Trophoblast cell (in vitro differentiated cells and primary cell): ENCODE results near the gene ADD1.
"Not testable (repeated sequence)": the region's sequence is repeated elsewhere in the genome, so short reads cannot be mapped to it uniquely, and the experiment has no call there.

Experiments used
- DNase-seq, 2 donors: peaks; one replicate each; pipeline ENCODE4 v3.0.0-alpha.2; 2016
- H2AFZ ChIP-seq: 2 replicates; pipeline ENCODE4 v1.6.1; 2013; ENCODE audit warnings: low read length, moderate library complexity, mild to moderate bottlenecking; ENCODE audit not compliant: insufficient read depth, poor library complexity
- H2AK5ac ChIP-seq: 2 replicates; pipeline ENCODE4 v1.6.1; 2013; ENCODE audit warnings: mild to moderate bottlenecking, low read length
- H2BK120ac ChIP-seq: 2 replicates; pipeline ENCODE4 v1.6.1; 2013; ENCODE audit warnings: low read length, mild to moderate bottlenecking, moderate library complexity; ENCODE audit not compliant: insufficient read depth, poor library complexity
- H2BK12ac ChIP-seq: 2 replicates; pipeline ENCODE4 v1.6.1; 2013; ENCODE audit warnings: mild to moderate bottlenecking, low read length, moderate library complexity
- H2BK5ac ChIP-seq: 2 replicates; pipeline ENCODE4 v1.6.1; 2013; ENCODE audit warnings: low read length, low read depth, moderate library complexity, mild to moderate bottlenecking; ENCODE audit not compliant: poor library complexity
- H3K14ac ChIP-seq: 2 replicates; pipeline ENCODE4 v1.6.1; 2013; ENCODE audit warnings: mild to moderate bottlenecking, low read length
- H3K18ac ChIP-seq: 2 replicates; pipeline ENCODE4 v1.6.1; 2013; ENCODE audit warnings: mild to moderate bottlenecking, low read length
- H3K23ac ChIP-seq: 2 replicates; pipeline ENCODE4 v1.6.1; 2013; ENCODE audit warnings: low read length
- H3K27ac ChIP-seq: 2 replicates; pipeline ENCODE4 v1.5.1; 2013; ENCODE audit warnings: low read depth, mild to moderate bottlenecking, inconsistent platforms, low read length, moderate library complexity
- H3K27me3 ChIP-seq: 2 replicates; pipeline ENCODE4 v1.6.1; 2013; ENCODE audit warnings: inconsistent platforms, mild to moderate bottlenecking, low read length, moderate library complexity; ENCODE audit not compliant: insufficient read depth
- H3K36me3 ChIP-seq, 2 experiments: 1 replicate in 1 of 2; 2 replicates in 1 of 2; pipeline ENCODE4 v1.6.1; 2013; ENCODE audit warnings: low read length in 2 of 2, mild to moderate bottlenecking in 2 of 2, moderate library complexity in 1 of 2; ENCODE audit not compliant: insufficient read depth in 2 of 2, control insufficient read depth in 1 of 2
- H3K4ac ChIP-seq: 2 replicates; pipeline ENCODE4 v1.6.1; 2013; ENCODE audit warnings: low read depth, mild to moderate bottlenecking, low read length, moderate library complexity
- H3K4me1 ChIP-seq, 2 experiments: 1 replicate in 1 of 2; 2 replicates in 1 of 2; pipeline ENCODE4 v1.6.1; 2013; ENCODE audit warnings: low read length in 2 of 2, mild to moderate bottlenecking in 2 of 2, moderate library complexity in 1 of 2; ENCODE audit not compliant: insufficient read depth in 2 of 2, control insufficient read depth in 1 of 2
- H3K4me2 ChIP-seq: 2 replicates; pipeline ENCODE4 v1.6.1; 2013; ENCODE audit warnings: inconsistent platforms, mild to moderate bottlenecking, low read length, moderate library complexity
- H3K4me3 ChIP-seq: 2 replicates; pipeline ENCODE4 v1.5.1; 2013; ENCODE audit warnings: mild to moderate bottlenecking, low read depth, low read length, inconsistent platforms
- H3K79me1 ChIP-seq: one replicate; pipeline ENCODE4 v1.6.1; 2013; ENCODE audit warnings: low read length
- H3K79me2 ChIP-seq: 2 replicates; pipeline ENCODE4 v1.6.1; 2013; ENCODE audit warnings: low read length, mild to moderate bottlenecking; ENCODE audit not compliant: control insufficient read depth, insufficient read depth, poor library complexity
- H3K9ac ChIP-seq: 2 replicates; pipeline ENCODE4 v1.6.1; 2013; ENCODE audit warnings: mild to moderate bottlenecking, low read length
- H3K9me3 ChIP-seq: 2 replicates; pipeline ENCODE4 v1.6.1; 2013; ENCODE audit warnings: low read depth, mild to moderate bottlenecking, control low read depth, inconsistent platforms, low read length; ENCODE audit not compliant: insufficient read depth
- H4K12ac ChIP-seq: 2 replicates; pipeline ENCODE4 v1.6.1; 2013; ENCODE audit warnings: low read depth, mild to moderate bottlenecking, low read length, moderate library complexity
- H4K8ac ChIP-seq: 2 replicates; pipeline ENCODE4 v1.6.1; 2013; ENCODE audit warnings: low read depth, mild to moderate bottlenecking, low read length, moderate library complexity
- H4K91ac ChIP-seq: one replicate; pipeline ENCODE4 v1.6.1; 2013; ENCODE audit warnings: low read depth, mild to moderate bottlenecking, low read length, moderate library complexity
- WGBS: extraction: QIAGEN DNeasy Blood & Tissue Kit; methylation state at CpG from one replicate; pipeline ENCODE4 v1.1.7; 2013; ENCODE audit warnings: missing lambda C conversion rate; ENCODE audit not compliant: insufficient read length, insufficient coverage; ENCODE audit errors: extremely low coverage; 5-methylcytosine and 5-hydroxymethylcytosine counted together

ADD1 gene

DNA sequence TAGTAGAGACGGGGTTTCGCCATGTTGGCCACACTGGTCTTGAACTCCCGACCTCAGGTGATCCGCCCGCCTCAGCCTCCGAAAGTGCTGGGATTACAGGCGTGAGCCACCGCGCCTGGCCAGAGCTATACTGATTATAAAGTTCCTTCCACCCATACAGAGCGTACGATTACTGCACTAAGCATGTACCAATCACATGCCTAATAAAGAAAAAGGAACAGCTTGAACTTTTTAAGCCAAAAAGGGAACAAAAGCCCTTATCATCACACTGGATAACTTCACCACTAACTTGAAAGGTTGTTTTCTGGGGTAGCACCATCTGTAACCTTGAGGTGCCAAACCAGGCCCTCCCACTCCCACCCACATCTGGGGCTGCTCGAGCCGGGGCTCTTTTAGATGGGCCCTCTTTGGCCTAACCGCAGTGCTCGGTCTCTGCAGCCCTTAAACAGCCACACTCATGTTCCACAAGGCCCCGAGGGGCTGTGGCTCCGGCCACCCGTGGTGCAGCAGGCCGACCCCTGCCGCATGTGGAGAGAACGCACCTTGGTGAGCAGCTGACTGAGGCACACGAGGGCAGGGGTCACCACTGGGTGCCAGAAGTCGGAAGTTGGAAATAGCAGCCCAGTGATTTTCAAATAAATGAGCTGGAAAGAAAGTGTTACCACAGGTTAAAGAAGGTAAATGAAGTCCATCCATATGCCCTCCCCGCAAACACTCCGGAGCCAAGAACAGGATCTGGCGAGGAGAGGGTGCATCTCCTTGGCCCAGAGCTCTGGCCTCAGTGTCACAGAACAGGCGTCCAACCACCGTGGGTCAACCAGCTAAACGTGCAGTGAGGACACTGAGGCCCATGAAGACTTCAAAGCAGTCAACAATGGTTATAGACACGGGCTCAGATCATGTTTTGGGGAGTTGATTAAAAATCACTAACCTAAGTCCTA, 101.2 kb downstream of the ADD1 start:
- Histone ChIP-seq H3K27ac (no peak overlapping the region), H3K79me1 (no peaks in the 10 kb centered on the region), H4K91ac (no peak overlapping the region), H3K4me1 (no peaks in the 10 kb centered on the region), H3K14ac (no peak overlapping the region), H4K12ac (no peak overlapping the region), H2BK5ac (no peak overlapping the region), H2BK12ac (no peak overlapping the region), H2AK5ac (no peak overlapping the region), H4K8ac (no peak overlapping the region), H3K79me2 (no peaks in the 10 kb centered on the region), H3K4me2 (no peak overlapping the region), H2AFZ (no peak overlapping the region), H3K18ac (no peak overlapping the region), H3K9ac (no peak overlapping the region), H2BK120ac (no peak overlapping the region), H3K36me3 (peaks cover 82 to 87% of the 10 kb centered on the region in 2 experiments), H3K9me3 (peaks cover 2% of the 10 kb centered on the region), H3K27me3 (no peaks in the 10 kb centered on the region), H3K4ac (no peak overlapping the region), H3K23ac (no peak overlapping the region), H3K4me3 (no peak overlapping the region)
- DNase-seq: no peak
- no CpG with 5 or more reads among the region's 30 CpGs for WGBS

DNA sequence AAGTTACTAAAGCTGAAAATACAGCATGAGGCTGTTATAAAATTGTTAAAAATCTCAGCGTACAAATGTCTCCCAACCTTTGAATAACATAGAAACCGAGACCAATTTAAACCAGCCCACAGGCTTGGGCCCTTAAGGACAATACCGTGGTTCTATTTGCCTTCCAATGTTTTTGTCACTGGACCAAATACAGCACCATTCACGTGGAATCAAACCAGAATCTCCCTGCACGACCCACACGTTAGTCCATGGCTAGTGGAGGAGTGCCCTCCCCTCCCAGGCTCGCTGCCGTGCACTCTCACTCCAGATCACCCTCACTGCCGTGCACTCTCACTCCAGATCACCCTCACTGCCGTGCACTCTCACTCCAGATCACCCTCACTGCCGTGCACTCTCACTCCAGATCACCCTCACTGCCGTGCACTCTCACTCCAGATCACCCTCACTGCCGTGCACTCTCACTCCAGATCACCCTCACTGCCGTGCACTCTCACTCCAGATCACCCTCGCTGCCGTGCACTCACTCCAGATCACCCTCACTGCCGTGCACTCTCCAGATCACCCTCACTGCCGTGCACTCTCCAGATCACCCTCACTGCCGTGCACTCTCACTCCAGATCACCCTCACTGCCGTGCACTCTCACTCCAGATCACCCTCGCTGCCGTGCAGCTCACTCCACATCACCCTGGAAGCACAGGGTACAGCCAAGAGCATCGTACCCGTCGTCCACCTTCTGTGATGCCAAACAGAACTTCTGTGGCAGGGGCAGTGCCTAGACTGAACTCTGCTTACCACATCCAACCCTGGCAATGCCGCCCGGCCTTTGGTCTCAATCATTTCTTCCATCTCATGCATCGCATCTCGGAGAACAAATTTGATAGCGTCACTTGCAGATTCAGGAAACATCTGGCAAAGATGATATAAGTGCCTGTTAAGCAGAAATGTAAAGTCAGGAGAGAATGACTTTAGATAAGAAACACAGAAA, 102.3 kb downstream of the ADD1 start:
- not testable (repeated sequence) for H3K27me3 ChIP-seq, H3K4me3 ChIP-seq, H3K23ac ChIP-seq, H3K4me2 ChIP-seq, H3K9ac ChIP-seq, H3K14ac ChIP-seq, H3K18ac ChIP-seq, H2BK5ac ChIP-seq, H4K91ac ChIP-seq, H3K79me1 ChIP-seq, H3K79me2 ChIP-seq, DNase-seq, H2BK120ac ChIP-seq, H3K4ac ChIP-seq, H3K27ac ChIP-seq, H2BK12ac ChIP-seq, H3K4me1 ChIP-seq, H4K8ac ChIP-seq, H2AK5ac ChIP-seq, H4K12ac ChIP-seq, H2AFZ ChIP-seq, H3K9me3 ChIP-seq
- peaks cover 77 to 82% of the 10 kb centered on the region in 2 experiments for H3K36me3 ChIP-seq
- no CpG with 5 or more reads among the region's 30 CpGs for WGBS

DNA sequence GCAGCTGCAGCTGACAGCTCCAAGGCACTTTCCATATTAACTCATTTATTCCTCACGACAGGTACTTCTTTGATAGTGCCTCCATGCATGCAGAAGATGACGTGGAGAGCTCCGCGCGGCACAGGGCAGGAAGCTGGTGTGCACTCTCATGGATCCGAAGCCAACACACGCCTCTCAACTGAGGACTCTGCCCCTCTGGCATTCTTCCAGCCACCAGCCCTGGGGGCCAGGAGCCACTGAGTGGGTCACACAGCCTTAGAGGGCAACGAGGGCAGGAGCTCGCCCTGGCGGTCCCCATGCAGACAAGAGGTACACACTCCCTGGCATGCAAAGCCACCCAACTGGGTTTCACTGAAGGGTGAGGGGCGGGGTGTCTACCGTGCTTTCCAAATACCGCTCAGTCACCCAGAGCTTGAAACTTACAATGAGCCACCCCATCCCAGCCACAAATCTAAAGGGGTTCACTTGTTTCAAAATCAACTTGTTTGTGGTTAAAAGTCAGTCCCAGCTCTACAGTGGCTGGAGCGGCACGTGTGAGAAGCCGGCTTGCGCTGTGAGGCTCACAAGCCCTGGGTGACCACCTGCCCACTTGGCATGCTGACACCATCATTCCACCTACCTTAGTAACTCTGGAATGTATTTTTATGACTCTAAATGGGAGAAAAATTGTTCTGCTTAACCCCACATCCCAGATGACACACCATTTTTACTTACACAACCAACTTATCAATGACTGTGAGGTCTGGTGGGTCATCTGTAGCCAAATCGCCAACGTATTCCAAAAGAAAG, 103.4 kb downstream of the ADD1 start:
- H4K91ac ChIP-seq: no peak overlapping the region
- no peak overlapping the region for H3K27ac ChIP-seq
- H2AK5ac ChIP-seq: no peak overlapping the region
- DNase-seq: peak; percentile 34 to 64
- H3K79me1 ChIP-seq: no peaks in the 10 kb centered on the region
- no peak overlapping the region for H3K4me3 ChIP-seq
- no peaks in the 10 kb centered on the region for H3K4me1 ChIP-seq
- H3K18ac ChIP-seq: no peak overlapping the region
- no peaks in the 10 kb centered on the region for H3K79me2 ChIP-seq
- no peaks in the 10 kb centered on the region for H3K27me3 ChIP-seq
- no peaks in the 10 kb centered on the region for H3K9me3 ChIP-seq
- no peak overlapping the region for H3K9ac ChIP-seq
- H3K4ac ChIP-seq: no peak overlapping the region
- no peak overlapping the region for H3K4me2 ChIP-seq
- H2BK12ac ChIP-seq: no peak overlapping the region
- H2AFZ ChIP-seq: no peak overlapping the region
- no peak overlapping the region for H2BK5ac ChIP-seq
- H4K12ac ChIP-seq: no peak overlapping the region
- peaks cover 73 to 79% of the 10 kb centered on the region in 2 experiments for H3K36me3 ChIP-seq
- no peak overlapping the region for H3K14ac ChIP-seq
- no CpG with 5 or more reads among the region's 19 CpGs for WGBS
- H2BK120ac ChIP-seq: no peak overlapping the region
- no peak overlapping the region for H3K23ac ChIP-seq
- H4K8ac ChIP-seq: no peak overlapping the region

DNA sequence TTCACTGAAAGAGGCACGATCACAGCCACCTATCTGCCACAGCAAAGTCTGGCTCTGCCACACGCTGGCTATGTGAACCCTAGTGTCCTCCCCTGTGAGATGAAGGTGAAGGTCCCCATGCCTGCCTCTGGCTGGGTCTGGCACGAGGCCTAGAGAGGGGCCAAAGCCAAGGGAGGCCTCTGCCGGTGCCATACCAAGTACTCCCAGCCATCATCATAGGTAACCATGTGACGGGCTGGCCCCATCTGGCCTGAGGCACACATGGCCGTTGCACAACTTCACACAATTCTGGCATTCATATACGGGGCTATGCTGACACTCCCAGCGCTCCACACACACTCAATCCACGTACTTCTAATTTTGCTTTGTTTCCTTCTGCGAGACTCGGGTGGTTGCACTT, 104.3 kb downstream of the ADD1 start:
- no peak overlapping the region for H3K4me3 ChIP-seq
- no peaks in the 10 kb centered on the region for H3K79me1 ChIP-seq
- H2BK12ac ChIP-seq: no peak overlapping the region
- no peak overlapping the region for H2BK120ac ChIP-seq
- no peak overlapping the region for H3K27ac ChIP-seq
- no peak overlapping the region for H4K91ac ChIP-seq
- H3K4me1 ChIP-seq: no peaks in the 10 kb centered on the region
- H3K18ac ChIP-seq: no peak overlapping the region
- no peak overlapping the region for H4K8ac ChIP-seq
- no peaks in the 10 kb centered on the region for H3K9me3 ChIP-seq
- no peak overlapping the region for H3K23ac ChIP-seq
- WGBS: no CpG with 5 or more reads among the region's 11 CpGs
- peaks cover 69 to 77% of the 10 kb centered on the region in 2 experiments for H3K36me3 ChIP-seq
- H2AFZ ChIP-seq: no peak overlapping the region
- H2AK5ac ChIP-seq: no peak overlapping the region
- no peak overlapping the region for H2BK5ac ChIP-seq
- no peak overlapping the region for H3K4me2 ChIP-seq
- DNase-seq: peak; percentile 77 to 86
- no peak overlapping the region for H3K4ac ChIP-seq
- no peak overlapping the region for H3K14ac ChIP-seq
- H4K12ac ChIP-seq: no peak overlapping the region
- no peaks in the 10 kb centered on the region for H3K27me3 ChIP-seq
- no peak overlapping the region for H3K9ac ChIP-seq
- H3K79me2 ChIP-seq: no peaks in the 10 kb centered on the region
